D721Med (cell line): ENCODE results near the gene BANF1.
A peak's percentile ranks its signal among the peaks of the same experiment; 100 is the strongest.

Experiments
- DNase-seq: peaks from one replicate; pipeline ENCODE4 v3.0.0; 2011; ENCODE audit warnings: low spot score; ENCODE audit not compliant: insufficient read length
- FAIRE-seq: peaks from 2 replicates; lab custom pipeline; 2011; peaks lifted over from hg19 to GRCh38; lab: Jason Lieb, UNC
- TF ChIP-seq, protein P1 (sequence below): IDR thresholded peaks from 2 replicates; pipeline ENCODE4 v1.5.1; 2012; ENCODE audit warnings: mild to moderate bottlenecking, control low read depth; ENCODE audit not compliant: insufficient read depth; ENCODE audit errors: missing control alignments

BANF1 gene

DNA sequence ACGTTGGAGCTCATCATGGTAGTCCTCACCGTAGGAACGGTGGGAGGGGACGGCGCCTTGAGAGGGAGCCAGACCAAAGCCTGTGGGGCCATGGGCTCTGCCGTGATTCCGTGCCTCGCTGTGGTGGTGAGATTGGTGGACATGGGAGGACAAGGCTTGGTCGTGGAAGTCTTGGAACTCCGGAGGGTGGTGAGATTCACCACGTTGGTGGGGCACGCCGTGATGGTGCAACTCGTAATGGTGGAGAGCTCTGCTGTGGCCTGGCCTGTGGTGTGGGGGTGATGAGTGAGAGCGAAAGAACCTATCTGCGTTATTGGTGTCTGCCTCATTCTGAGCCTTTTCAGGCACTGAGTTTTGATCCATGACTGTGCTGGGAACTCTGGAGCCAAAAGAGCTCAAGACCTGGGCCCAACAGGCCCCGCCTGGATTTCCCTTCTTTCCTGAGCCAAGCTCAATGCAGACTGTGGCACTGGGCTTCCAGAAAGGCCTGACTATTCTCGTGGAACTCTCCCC, 23.8 kb downstream of the BANF1 start, which contains the start of gene CATSPER1:
Gene CATSPER1, minus strand, starts transcription at position 463 of the 513 bp plus-strand sequence. Its CDS starts 100 bp downstream, at position 363.
- FAIRE-seq (no peak), DNase-seq (no peak)

DNA sequence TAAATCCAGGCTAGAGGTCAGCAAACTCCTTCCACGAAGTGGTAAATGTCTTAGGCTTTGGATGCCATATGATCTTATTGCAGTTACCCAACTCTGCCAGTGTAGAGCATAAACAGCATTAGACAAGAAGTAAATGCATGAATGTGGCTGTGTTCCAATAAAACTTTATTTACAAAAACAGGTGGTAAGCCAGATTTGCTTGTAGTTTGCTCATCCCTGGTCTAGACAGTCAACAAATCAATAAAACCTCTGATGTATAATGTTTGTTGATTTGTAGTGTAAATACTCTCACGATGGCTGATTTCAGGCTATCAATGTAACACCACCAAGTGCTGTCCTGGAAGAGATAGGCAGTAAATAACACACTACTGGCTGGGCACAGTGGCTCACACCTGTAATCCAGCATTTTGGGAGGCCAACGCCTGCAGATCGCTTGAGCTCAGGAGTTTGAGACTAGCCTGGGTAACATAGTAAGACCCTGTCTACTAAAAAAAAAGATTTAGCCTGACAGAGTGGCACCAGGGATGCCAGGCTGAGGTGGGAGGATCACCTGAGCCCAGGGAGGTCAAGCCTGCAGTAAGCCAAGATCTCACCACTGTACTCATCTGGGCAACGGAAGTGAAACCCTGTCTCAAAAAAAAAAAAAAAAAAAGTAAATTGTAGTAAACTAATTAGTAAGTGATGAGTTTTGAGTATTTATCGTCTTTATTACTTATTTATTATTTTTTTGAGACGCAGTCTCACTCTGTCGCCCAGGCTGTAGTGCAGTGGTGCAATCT, 30.8 kb downstream of the BANF1 start:
- FAIRE-seq (no peak), DNase-seq (no peak)
- TF ChIP-seq, protein P1, sequence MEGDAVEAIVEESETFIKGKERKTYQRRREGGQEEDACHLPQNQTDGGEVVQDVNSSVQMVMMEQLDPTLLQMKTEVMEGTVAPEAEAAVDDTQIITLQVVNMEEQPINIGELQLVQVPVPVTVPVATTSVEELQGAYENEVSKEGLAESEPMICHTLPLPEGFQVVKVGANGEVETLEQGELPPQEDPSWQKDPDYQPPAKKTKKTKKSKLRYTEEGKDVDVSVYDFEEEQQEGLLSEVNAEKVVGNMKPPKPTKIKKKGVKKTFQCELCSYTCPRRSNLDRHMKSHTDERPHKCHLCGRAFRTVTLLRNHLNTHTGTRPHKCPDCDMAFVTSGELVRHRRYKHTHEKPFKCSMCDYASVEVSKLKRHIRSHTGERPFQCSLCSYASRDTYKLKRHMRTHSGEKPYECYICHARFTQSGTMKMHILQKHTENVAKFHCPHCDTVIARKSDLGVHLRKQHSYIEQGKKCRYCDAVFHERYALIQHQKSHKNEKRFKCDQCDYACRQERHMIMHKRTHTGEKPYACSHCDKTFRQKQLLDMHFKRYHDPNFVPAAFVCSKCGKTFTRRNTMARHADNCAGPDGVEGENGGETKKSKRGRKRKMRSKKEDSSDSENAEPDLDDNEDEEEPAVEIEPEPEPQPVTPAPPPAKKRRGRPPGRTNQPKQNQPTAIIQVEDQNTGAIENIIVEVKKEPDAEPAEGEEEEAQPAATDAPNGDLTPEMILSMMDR = no peak

More for the DNA sequence above, 23.8 kb downstream of the BANF1 start, which contains the start of gene CATSPER1:
- TF ChIP-seq, protein P1 = no peak

DNA sequence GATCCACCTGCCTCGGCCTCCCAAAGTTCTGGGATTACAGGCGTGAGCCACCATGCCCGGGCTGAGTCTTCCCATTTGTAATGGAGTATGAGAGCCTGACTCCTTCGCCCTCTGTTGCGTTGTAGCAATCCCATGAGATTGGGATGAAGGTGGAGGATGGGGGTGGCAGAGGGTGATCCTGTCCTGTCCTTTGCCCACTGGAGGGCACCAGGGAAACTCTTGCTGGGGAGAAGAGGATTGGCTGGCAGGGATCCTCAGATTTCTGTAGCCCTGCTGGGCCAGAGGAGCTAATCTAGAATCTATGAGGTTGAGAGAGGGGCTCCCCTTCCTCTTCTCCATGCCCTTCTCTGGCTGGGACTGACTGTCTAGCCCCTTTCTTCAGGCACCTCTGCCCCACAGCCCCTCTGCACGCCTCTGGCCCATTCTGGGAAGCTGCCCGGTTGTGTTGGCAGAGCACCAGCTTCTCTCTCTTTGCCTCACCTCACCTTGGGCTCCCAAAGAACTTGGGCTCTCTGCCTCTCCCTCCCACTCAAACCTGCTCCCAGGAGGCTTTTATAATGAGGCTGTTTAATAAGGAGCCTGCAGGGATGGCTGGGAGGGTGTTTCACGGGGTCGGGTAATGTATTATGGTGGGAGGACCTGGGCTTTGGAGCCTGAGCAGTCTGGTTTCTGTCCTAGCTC, 33.5 kb downstream of the BANF1 start:
- FAIRE-seq (no peak), DNase-seq (no peak)
- TF ChIP-seq, protein P1 = no peak

DNA sequence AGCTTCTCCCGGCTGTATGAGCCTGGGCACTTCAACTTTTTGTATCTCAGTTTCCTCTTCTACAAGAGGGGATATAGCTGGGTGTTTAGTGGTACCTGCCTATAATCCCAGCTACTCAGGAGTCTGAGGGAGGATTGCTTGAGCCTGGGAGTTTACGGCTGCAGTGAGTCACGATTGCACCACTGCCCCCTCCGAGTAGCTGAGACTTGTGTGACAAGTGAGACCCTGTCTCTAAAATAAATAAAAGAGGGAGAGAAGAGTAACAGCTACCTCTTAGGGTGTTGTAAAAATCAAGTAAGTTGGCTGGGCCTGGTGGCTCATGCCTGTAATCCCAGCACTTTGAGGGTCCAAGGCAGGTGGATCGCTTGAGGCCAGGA, 34.0 kb downstream of the BANF1 start:
- DNase-seq (peak; percentile 10), FAIRE-seq (no peak)

DNA sequence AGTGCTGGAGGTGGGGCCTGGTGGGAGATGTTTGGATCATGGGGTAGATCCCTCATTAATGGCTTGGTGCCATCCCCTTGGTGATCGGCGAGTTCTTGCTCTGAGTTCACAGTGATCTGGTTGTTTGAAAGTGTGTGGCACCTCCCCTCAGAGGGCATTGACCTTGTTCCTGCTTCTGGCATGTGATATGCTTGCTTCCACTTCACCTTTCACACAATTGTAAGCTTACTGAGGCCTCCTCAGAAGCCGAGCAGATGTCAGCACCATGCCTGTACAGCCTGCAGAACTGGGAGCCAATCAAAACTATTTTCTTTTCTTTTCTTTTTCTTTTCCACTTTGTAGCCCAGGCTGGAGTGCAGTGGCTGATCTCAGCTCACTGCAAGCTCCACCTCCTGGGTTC, 35.0 kb downstream of the BANF1 start:
- TF ChIP-seq, protein P1 = no peak
- no peak for DNase-seq
- FAIRE-seq = no peak

More for the DNA sequence above, 34.0 kb downstream of the BANF1 start:
- TF ChIP-seq, protein P1 = no peak

DNA sequence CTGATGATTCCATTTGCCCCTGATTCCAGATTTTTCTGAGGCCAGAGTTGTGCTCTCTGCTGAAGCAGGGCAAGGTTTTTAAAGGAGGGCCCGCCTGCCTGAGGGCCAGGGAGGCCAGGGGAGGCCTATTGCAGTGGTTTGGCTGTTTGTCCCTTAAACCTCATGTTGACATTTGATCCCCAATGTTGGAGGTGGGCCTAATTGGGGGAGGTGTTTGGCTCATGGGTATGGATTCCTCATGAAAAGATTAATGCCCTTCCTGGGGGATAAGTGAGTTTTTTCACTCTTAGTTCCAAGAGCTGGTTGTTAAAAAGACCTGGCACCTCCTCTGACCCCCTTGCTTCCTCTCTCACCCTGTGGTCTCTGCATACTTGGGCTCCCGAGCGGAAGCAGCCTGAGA, 37.5 kb downstream of the BANF1 start:
- FAIRE-seq = no peak
- TF ChIP-seq, protein P1 = no peak
- DNase-seq = no peak
